RWPE1 (cell line): Measurements from ENCODE around the gene RNF180.

Experiments used
- CTCF ChIA-PET: fragments of 350-600 bp; sonication (Branson Sonifier 250); formaldehyde crosslinking; extraction: SDS; loops from one replicate; lab custom pipeline; 2021; lab: Yijun Ruan, JAX
- POLR2A ChIA-PET: fragments of 400-600 bp; formaldehyde crosslinking; extraction: SDS; loops from one replicate; lab custom pipeline; 2020; ENCODE audit warnings: antibody characterized with exemption; ENCODE audit not compliant: low non-redundant PET; lab: Yijun Ruan, JAX
- DNase-seq: peaks from one replicate; pipeline ENCODE4 v3.0.0; 2012; ENCODE audit warnings: low spot score
- H3K27ac ChIP-seq: fragments of 450-650 bp; 2 replicates; pipeline ENCODE4 v1.5.1; 2017
- TF ChIP-seq, protein P1 (sequence below): fragments of 450-650 bp; conservative IDR thresholded peaks from 2 replicates; pipeline ENCODE4 v1.5.1; 2017; ENCODE audit warnings: low read depth, mild to moderate bottlenecking

Gene RNF180

DNA sequence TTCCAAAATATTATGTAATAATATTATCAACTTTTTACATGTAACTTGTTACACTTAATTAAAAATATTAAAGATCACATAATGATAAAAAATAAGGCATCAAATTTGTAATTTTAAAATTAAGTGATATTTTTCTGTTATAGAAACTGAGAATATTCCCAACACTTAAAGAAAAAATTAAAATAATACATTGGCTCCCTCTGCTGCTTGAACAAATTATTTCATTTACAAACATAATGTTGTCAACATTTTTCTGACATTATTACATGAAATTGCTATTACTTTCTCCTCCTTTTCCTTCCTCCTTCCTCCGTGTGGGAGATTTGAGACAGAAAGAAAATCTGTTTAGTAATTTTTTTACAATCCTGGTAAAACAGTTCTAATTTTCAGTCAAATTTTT, 42.3 kb downstream of the RNF180 start:
- TF ChIP-seq, protein P1, sequence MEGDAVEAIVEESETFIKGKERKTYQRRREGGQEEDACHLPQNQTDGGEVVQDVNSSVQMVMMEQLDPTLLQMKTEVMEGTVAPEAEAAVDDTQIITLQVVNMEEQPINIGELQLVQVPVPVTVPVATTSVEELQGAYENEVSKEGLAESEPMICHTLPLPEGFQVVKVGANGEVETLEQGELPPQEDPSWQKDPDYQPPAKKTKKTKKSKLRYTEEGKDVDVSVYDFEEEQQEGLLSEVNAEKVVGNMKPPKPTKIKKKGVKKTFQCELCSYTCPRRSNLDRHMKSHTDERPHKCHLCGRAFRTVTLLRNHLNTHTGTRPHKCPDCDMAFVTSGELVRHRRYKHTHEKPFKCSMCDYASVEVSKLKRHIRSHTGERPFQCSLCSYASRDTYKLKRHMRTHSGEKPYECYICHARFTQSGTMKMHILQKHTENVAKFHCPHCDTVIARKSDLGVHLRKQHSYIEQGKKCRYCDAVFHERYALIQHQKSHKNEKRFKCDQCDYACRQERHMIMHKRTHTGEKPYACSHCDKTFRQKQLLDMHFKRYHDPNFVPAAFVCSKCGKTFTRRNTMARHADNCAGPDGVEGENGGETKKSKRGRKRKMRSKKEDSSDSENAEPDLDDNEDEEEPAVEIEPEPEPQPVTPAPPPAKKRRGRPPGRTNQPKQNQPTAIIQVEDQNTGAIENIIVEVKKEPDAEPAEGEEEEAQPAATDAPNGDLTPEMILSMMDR, result peak; percentile 35; the same call in 1 of the 2 replicates
- no peak overlapping the region for H3K27ac ChIP-seq
- CTCF ChIA-PET, result interaction anchor here (0.7 to 2.1 kb wide), 3 partner anchors 57 to 130 kb away, joined by 3 to 18 read pairs (median 4); no protein-coding TSS in a partner anchor
- DNase-seq, result no peak
- POLR2A ChIA-PET, result no interaction called here

DNA sequence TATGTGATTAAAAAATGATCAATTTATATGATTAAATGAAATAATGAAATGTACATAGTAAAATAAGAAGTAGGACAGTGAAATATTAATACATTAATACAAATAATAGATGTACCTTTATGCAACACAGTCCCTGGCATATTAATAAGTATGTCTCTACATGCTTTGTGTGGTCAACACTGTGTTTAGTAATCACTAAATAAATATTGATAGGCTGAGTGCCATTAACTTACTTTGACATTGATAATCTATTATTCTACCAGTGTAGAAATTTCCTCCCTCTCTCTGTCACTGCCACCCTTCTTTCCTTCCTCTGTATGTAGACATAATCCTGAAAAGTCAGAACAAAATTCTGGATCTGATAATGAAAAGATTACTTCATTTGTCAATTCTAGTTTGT, 43.7 kb downstream of the RNF180 start:
- no peak for DNase-seq
- no peak overlapping the region for H3K27ac ChIP-seq
- ChIA-PET POLR2A (no interaction called here), CTCF (interaction anchor here (0.6 kb wide), 2 partner anchors 42 to 388 kb away, joined by 3 to 4 read pairs; no protein-coding TSS in a partner anchor)
- TF ChIP-seq, protein P1, result no peak

DNA sequence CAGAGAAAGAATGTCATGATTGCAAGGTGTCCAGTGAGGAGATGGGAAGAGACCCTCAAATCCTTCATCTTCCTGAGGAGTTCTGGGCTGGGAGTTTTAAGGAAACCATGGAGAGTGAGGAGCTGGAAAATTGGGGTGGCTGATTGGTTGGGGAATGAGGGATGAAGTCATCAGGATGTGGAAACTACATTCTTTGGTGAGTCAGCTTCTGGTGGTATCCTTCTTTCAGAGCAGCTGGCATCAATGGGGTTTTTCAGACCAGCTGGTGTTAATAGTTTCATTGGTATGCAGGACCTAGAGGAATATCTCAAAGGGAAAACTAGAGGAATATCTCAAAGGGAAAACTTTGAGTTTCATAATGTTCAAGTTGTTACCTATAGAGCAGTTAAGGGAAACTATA, 45.2 kb downstream of the RNF180 start:
- DNase-seq, result peak; percentile 65
- H3K27ac ChIP-seq, result no peak overlapping the region
- POLR2A ChIA-PET, result no interaction called here
- TF ChIP-seq, protein P1, result no peak
- CTCF ChIA-PET, result interaction anchor here (0.5 to 1.6 kb wide), 2 partner anchors 17 to 63 kb away, joined by 4 read pairs; no protein-coding TSS in a partner anchor

DNA sequence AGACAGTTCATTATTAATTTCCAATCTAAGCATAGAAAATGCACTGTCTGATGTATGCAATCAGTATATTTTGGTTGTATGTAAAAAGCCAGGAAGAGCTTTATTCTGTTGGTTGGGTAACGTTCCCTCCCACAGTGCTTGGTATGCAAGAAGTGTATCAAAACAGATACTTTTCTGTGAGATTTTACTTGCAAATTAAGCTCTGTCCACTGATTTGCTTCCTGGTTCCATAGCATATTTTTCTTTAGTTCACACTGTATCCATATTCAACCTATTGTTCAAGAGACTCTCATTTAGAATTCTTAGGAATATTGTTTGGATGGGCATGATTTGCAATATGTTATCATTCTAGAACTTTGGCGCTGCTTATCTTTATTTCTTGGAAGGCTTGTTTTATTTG, 47.4 kb downstream of the RNF180 start:
- TF ChIP-seq, protein P1, result no peak
- H3K27ac ChIP-seq, result no peak overlapping the region
- ChIA-PET POLR2A (no interaction called here), CTCF (interaction anchor here (1.2 to 1.5 kb wide), 2 partner anchors 16 to 65 kb away, joined by 4 to 5 read pairs; no protein-coding TSS in a partner anchor)
- DNase-seq, result no peak

DNA sequence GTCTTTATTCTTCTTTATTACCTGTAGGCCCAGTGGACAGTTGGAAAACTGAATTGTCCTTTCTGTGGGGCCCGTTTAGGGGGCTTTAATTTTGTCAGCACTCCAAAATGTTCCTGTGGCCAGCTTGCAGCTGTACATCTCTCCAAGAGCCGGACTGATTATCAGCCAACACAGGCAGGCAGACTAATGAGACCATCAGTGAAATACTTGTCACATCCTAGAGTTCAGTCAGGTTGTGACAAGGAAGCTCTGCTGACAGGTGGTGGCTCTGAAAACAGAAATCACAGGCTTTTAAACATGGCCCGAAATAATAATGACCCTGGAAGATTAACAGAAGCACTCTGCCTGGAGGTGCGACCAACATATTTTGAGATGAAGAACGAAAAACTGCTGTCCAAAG, 47.9 kb downstream of the RNF180 start:
- no peak overlapping the region for H3K27ac ChIP-seq
- TF ChIP-seq, protein P1, result no peak
- CTCF ChIA-PET, result interaction anchor here (1.3 kb wide), 1 partner anchor 15 kb away, joined by 5 read pairs; no protein-coding TSS in a partner anchor
- DNase-seq, result no peak
- POLR2A ChIA-PET, result no interaction called here

DNA sequence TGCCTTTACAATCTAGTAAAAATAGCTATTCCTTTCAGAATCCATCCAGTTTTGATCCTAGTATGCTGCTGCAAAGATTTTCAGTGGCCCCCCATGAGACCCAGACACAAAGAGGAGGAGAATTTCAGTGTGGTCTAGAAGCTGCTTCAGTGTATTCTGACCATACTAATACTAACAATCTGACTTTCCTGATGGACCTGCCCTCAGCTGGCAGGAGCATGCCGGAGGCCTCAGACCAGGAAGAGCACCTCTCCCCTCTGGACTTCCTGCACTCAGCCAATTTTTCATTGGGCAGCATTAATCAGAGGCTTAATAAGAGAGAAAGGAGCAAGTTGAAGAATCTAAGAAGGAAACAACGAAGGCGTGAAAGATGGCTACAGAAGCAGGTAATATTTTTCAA, 48.5 kb downstream of the RNF180 start:
- TF ChIP-seq, protein P1, result no peak
- CTCF ChIA-PET, result interaction anchor here (1.3 kb wide), 1 partner anchor 15 kb away, joined by 5 read pairs; no protein-coding TSS in a partner anchor
- no peak for DNase-seq
- no peak overlapping the region for H3K27ac ChIP-seq
- POLR2A ChIA-PET, result no interaction called here
